ENCODE measurements around the gene HMCN2.

HMCN2 gene

GRCh38 chr9:130448771-130449603 lies 183.4 kb downstream of the HMCN2 start:
- DNase-seq (ENCODE audit: low read depth) = no peak
- no peak overlapping the region for H3K4me3 ChIP-seq (ENCODE audit: low read length)
- no peak for TF ChIP-seq CTCF (conservative IDR thresholded peaks at IDR 0.05; ENCODE audit: low read depth, low read length)

- DNase-seq (ENCODE audit: low read depth) = no peak
- H3K4me3 ChIP-seq (ENCODE audit: low read length) = no peak overlapping the region
- TF ChIP-seq CTCF (conservative IDR thresholded peaks at IDR 0.05; ENCODE audit: low read depth, low read length) = no peak
Measured at GRCh38 chr9:130450344-130451003, 184.9 kb downstream of the HMCN2 start.

GRCh38 chr9:130451004-130451390 lies 185.4 kb downstream of the HMCN2 start:
- no peak for TF ChIP-seq CTCF (conservative IDR thresholded peaks at IDR 0.05; ENCODE audit: low read depth, low read length)
- no peak overlapping the region for H3K4me3 ChIP-seq (ENCODE audit: low read length)
- DNase-seq (ENCODE audit: low read depth) = no peak

- H3K4me3 ChIP-seq (ENCODE audit: low read length) = no peak overlapping the region
- DNase-seq (ENCODE audit: low read depth) = peak; percentile 91
- peak; percentile 76 for TF ChIP-seq CTCF (conservative IDR thresholded peaks at IDR 0.05; ENCODE audit: low read depth, low read length)
Measured at GRCh38 chr9:130451509-130452388, 186.2 kb downstream of the HMCN2 start.

- TF ChIP-seq CTCF (conservative IDR thresholded peaks at IDR 0.05; ENCODE audit: low read depth, low read length) = no peak
- H3K4me3 ChIP-seq (ENCODE audit: low read length) = no peak overlapping the region
- no peak for DNase-seq (ENCODE audit: low read depth)
Measured at GRCh38 chr9:130452835-130453234, 187.3 kb downstream of the HMCN2 start.

- no peak for TF ChIP-seq CTCF (conservative IDR thresholded peaks at IDR 0.05; ENCODE audit: low read depth, low read length)
- no peak overlapping the region for H3K4me3 ChIP-seq (ENCODE audit: low read length)
- peak; percentile 82 for DNase-seq (ENCODE audit: low read depth)
Measured at GRCh38 chr9:130453487-130453886, 187.9 kb downstream of the HMCN2 start.

All from retinal pigment epithelial cell (primary cell).